AG08396 (cell line): ENCODE results near the gene KIAA1958.
"Not testable (repeated sequence)": the region's sequence is repeated elsewhere in the genome, so short reads cannot be mapped to it uniquely, and the experiment has no call there.

ENCODE experiments used
- DNase-seq: peaks from one replicate; pipeline ENCODE4 v3.0.0; 2012; ENCODE audit warnings: low spot score, mixed read lengths

KIAA1958 gene

GRCh38 chr9:112489039-112489546 is 2.5 kb downstream of the KIAA1958 start:
- DNase-seq = no peak

GRCh38 chr9:112489876-112490666 is 3.4 kb downstream of the KIAA1958 start:
- no peak for DNase-seq

- no peak for DNase-seq
Measured at GRCh38 chr9:112493393-112494137, 6.9 kb downstream of the KIAA1958 start.

GRCh38 chr9:112494153-112494552 is 7.5 kb downstream of the KIAA1958 start:
- no peak for DNase-seq

- DNase-seq = no peak
Measured at GRCh38 chr9:112495614-112496013, 9.0 kb downstream of the KIAA1958 start.

- no peak for DNase-seq
Measured at GRCh38 chr9:112496074-112496722, 9.6 kb downstream of the KIAA1958 start.

- DNase-seq = no peak
Measured at GRCh38 chr9:112500842-112501241, 14.2 kb downstream of the KIAA1958 start.

GRCh38 chr9:112501287-112501686 is 14.7 kb downstream of the KIAA1958 start:
- no peak for DNase-seq

GRCh38 chr9:112502175-112502946 is 15.7 kb downstream of the KIAA1958 start:
- no peak for DNase-seq

GRCh38 chr9:112503170-112503569 is 16.5 kb downstream of the KIAA1958 start:
- no peak for DNase-seq

GRCh38 chr9:112505086-112505485 is 18.5 kb downstream of the KIAA1958 start:
- DNase-seq = no peak

- no peak for DNase-seq
Measured at GRCh38 chr9:112505607-112506006, 19.0 kb downstream of the KIAA1958 start.

GRCh38 chr9:112506571-112506970 is 19.9 kb downstream of the KIAA1958 start:
- DNase-seq = no peak

GRCh38 chr9:112507001-112507680 is 20.5 kb downstream of the KIAA1958 start:
- DNase-seq = no peak

GRCh38 chr9:112508377-112508776 is 21.8 kb downstream of the KIAA1958 start:
- no peak for DNase-seq

- not testable (repeated sequence) for DNase-seq
Measured at GRCh38 chr9:112512377-112512776, 25.8 kb downstream of the KIAA1958 start.

- DNase-seq = no peak
Measured at GRCh38 chr9:112516769-112517168, 30.1 kb downstream of the KIAA1958 start.

GRCh38 chr9:112520069-112520468 is 33.4 kb downstream of the KIAA1958 start:
- DNase-seq = no peak

GRCh38 chr9:112520656-112521055 is 34.0 kb downstream of the KIAA1958 start:
- DNase-seq = no peak

GRCh38 chr9:112526973-112527372 is 40.3 kb downstream of the KIAA1958 start:
- DNase-seq = no peak

- DNase-seq = no peak
Measured at GRCh38 chr9:112527959-112528358, 41.3 kb downstream of the KIAA1958 start.
